Measurements from ENCODE around the gene PER3. TPM values are rescaled to one million over a fixed set of nuclear protein-coding genes. Genes with fewer than 3 reads are reported as not detected.

The PER3 gene
- total and polyA plus RNA-seq, 2 donors (not counting 1 experiment from before 2014, with no cell fraction given): 16.6 to 18.8 TPM

GRCh38 chr1:7842517-7842916 is 58.4 kb downstream of the PER3 start:
- H4K20me1 ChIP-seq (ENCODE audit: control insufficient read depth, extremely low read depth, insufficient read depth, low read length): no peaks in the 10 kb centered on the region
- no peaks in the 10 kb centered on the region for H3K79me2 ChIP-seq (ENCODE audit: control insufficient read depth, insufficient read depth, low read length)
- TF ChIP-seq, protein P1, sequence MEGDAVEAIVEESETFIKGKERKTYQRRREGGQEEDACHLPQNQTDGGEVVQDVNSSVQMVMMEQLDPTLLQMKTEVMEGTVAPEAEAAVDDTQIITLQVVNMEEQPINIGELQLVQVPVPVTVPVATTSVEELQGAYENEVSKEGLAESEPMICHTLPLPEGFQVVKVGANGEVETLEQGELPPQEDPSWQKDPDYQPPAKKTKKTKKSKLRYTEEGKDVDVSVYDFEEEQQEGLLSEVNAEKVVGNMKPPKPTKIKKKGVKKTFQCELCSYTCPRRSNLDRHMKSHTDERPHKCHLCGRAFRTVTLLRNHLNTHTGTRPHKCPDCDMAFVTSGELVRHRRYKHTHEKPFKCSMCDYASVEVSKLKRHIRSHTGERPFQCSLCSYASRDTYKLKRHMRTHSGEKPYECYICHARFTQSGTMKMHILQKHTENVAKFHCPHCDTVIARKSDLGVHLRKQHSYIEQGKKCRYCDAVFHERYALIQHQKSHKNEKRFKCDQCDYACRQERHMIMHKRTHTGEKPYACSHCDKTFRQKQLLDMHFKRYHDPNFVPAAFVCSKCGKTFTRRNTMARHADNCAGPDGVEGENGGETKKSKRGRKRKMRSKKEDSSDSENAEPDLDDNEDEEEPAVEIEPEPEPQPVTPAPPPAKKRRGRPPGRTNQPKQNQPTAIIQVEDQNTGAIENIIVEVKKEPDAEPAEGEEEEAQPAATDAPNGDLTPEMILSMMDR (conservative IDR thresholded peaks at IDR 0.05 in 1 of 2, IDR thresholded peaks at IDR 0.05 in 1 of 2; ENCODE audit: low read depth in 1 of 2, low read length in 2 of 2): no peak
- TF ChIP-seq EZH2 (IDR thresholded peaks at IDR 0.05; ENCODE audit: low read length, missing control alignments): no peak
- no peak overlapping the region for H3K4me3 ChIP-seq (replicated peaks in 1 of 4; ENCODE audit: control extremely low read depth in 1 of 4, insufficient read depth in 1 of 4, low read depth in 3 of 4, low read length in 4 of 4)
- H3K27me3 ChIP-seq (ENCODE audit: control insufficient read depth, insufficient read depth, low read length): no peaks in the 10 kb centered on the region
- H3K9ac ChIP-seq (ENCODE audit: insufficient read depth, low read length): no peak overlapping the region
- no peak overlapping the region for H2AFZ ChIP-seq (ENCODE audit: low read length)
- no peak overlapping the region for H3K27ac ChIP-seq (ENCODE audit: insufficient read depth, low read length)
- DNase-seq (ENCODE audit: low read depth in 2 of 2): no peak
- no peaks in the 10 kb centered on the region for H3K4me1 ChIP-seq (ENCODE audit: control insufficient read depth, extremely low read depth, insufficient read depth, low read length)
- no peaks in the 10 kb centered on the region for H3K9me3 ChIP-seq (ENCODE audit: control insufficient read depth, insufficient read depth, low read depth, low read length)
- H3K36me3 ChIP-seq (ENCODE audit: control insufficient read depth, insufficient read depth, low read length): peaks cover 3% of the 10 kb centered on the region
- H3K4me2 ChIP-seq (ENCODE audit: extremely low read depth, insufficient read depth, low read length): no peak overlapping the region

GRCh38 chr1:7845761-7846160 is 61.7 kb downstream of the PER3 start:
- no peaks in the 10 kb centered on the region for H3K79me2 ChIP-seq (ENCODE audit: control insufficient read depth, insufficient read depth, low read length)
- H3K36me3 ChIP-seq (ENCODE audit: control insufficient read depth, insufficient read depth, low read length): peaks cover 3% of the 10 kb centered on the region
- no peak overlapping the region for H3K27ac ChIP-seq (ENCODE audit: insufficient read depth, low read length)
- no peak overlapping the region for H3K9ac ChIP-seq (ENCODE audit: insufficient read depth, low read length)
- no peaks in the 10 kb centered on the region for H4K20me1 ChIP-seq (ENCODE audit: control insufficient read depth, extremely low read depth, insufficient read depth, low read length)
- H3K27me3 ChIP-seq (ENCODE audit: control insufficient read depth, insufficient read depth, low read length): no peaks in the 10 kb centered on the region
- DNase-seq (ENCODE audit: low read depth in 2 of 2): peak in 1 of 2 donors; percentile 75
- no peaks in the 10 kb centered on the region for H3K9me3 ChIP-seq (ENCODE audit: control insufficient read depth, insufficient read depth, low read depth, low read length)
- no peaks in the 10 kb centered on the region for H3K4me1 ChIP-seq (ENCODE audit: control insufficient read depth, extremely low read depth, insufficient read depth, low read length)
- no peak for TF ChIP-seq EZH2 (IDR thresholded peaks at IDR 0.05; ENCODE audit: low read length, missing control alignments)
- TF ChIP-seq, protein P1 (conservative IDR thresholded peaks at IDR 0.05 in 1 of 2, IDR thresholded peaks at IDR 0.05 in 1 of 2; ENCODE audit: low read depth in 1 of 2, low read length in 2 of 2): no peak
- no peak overlapping the region for H3K4me3 ChIP-seq (replicated peaks in 1 of 4; ENCODE audit: control extremely low read depth in 1 of 4, insufficient read depth in 1 of 4, low read depth in 3 of 4, low read length in 4 of 4)
- no peak overlapping the region for H2AFZ ChIP-seq (ENCODE audit: low read length)
- H3K4me2 ChIP-seq (ENCODE audit: extremely low read depth, insufficient read depth, low read length): no peak overlapping the region

GRCh38 chr1:7846656-7847055 is 62.6 kb downstream of the PER3 start:
- no peak overlapping the region for H3K4me2 ChIP-seq (ENCODE audit: extremely low read depth, insufficient read depth, low read length)

More at GRCh38 chr1:7846656-7847055, 62.6 kb downstream of the PER3 start:
- no peak overlapping the region for H3K27ac ChIP-seq (ENCODE audit: insufficient read depth, low read length)
- no peak overlapping the region for H3K4me3 ChIP-seq (replicated peaks in 1 of 4; ENCODE audit: control extremely low read depth in 1 of 4, insufficient read depth in 1 of 4, low read depth in 3 of 4, low read length in 4 of 4)
- DNase-seq (ENCODE audit: low read depth in 2 of 2): no peak
- H3K36me3 ChIP-seq (ENCODE audit: control insufficient read depth, insufficient read depth, low read length): no peaks in the 10 kb centered on the region
- no peak overlapping the region for H3K9ac ChIP-seq (ENCODE audit: insufficient read depth, low read length)
- H3K9me3 ChIP-seq (ENCODE audit: control insufficient read depth, insufficient read depth, low read depth, low read length): no peaks in the 10 kb centered on the region
- TF ChIP-seq, protein P1 (conservative IDR thresholded peaks at IDR 0.05 in 1 of 2, IDR thresholded peaks at IDR 0.05 in 1 of 2; ENCODE audit: low read depth in 1 of 2, low read length in 2 of 2): no peak
- no peak for TF ChIP-seq EZH2 (IDR thresholded peaks at IDR 0.05; ENCODE audit: low read length, missing control alignments)
- no peaks in the 10 kb centered on the region for H3K79me2 ChIP-seq (ENCODE audit: control insufficient read depth, insufficient read depth, low read length)
- H2AFZ ChIP-seq (ENCODE audit: low read length): no peak overlapping the region
- H3K27me3 ChIP-seq (ENCODE audit: control insufficient read depth, insufficient read depth, low read length): no peaks in the 10 kb centered on the region
- H3K4me1 ChIP-seq (ENCODE audit: control insufficient read depth, extremely low read depth, insufficient read depth, low read length): no peaks in the 10 kb centered on the region
- no peaks in the 10 kb centered on the region for H4K20me1 ChIP-seq (ENCODE audit: control insufficient read depth, extremely low read depth, insufficient read depth, low read length)

All from fibroblast of lung (primary cell).